Measurements from ENCODE around the gene CREB5. TPM values are rescaled to one million over a fixed set of nuclear protein-coding genes. Genes with fewer than 3 reads are reported as not detected.

The CREB5 gene, protein sequence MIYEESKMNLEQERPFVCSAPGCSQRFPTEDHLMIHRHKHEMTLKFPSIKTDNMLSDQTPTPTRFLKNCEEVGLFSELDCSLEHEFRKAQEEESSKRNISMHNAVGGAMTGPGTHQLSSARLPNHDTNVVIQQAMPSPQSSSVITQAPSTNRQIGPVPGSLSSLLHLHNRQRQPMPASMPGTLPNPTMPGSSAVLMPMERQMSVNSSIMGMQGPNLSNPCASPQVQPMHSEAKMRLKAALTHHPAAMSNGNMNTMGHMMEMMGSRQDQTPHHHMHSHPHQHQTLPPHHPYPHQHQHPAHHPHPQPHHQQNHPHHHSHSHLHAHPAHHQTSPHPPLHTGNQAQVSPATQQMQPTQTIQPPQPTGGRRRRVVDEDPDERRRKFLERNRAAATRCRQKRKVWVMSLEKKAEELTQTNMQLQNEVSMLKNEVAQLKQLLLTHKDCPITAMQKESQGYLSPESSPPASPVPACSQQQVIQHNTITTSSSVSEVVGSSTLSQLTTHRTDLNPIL
- total RNA-seq (10 to 100 TPM in 1 of 7 donors, 1 to 10 TPM in 5, under 1 TPM in 1; 0.71 to 15.0 (median 2.7) TPM), polyA plus RNA-seq (1 to 10 TPM; 1.1 to 4.3 TPM)
- long read RNA-seq, donor 1, partial matches to known transcripts: 0 of 2 reads
- long read RNA-seq, donor 1, other reads (novel, unspliced or antisense): 2 of 2 reads
- long read RNA-seq, donor 2, partial matches to known transcripts: 0 of 1 reads
- long read RNA-seq, donor 2, other reads (novel, unspliced or antisense): 0 of 1 reads
- long read RNA-seq, donor 3, partial matches to known transcripts: 0 of 1 reads
- long read RNA-seq, donor 3, other reads (novel, unspliced or antisense): 1 of 1 reads

DNA sequence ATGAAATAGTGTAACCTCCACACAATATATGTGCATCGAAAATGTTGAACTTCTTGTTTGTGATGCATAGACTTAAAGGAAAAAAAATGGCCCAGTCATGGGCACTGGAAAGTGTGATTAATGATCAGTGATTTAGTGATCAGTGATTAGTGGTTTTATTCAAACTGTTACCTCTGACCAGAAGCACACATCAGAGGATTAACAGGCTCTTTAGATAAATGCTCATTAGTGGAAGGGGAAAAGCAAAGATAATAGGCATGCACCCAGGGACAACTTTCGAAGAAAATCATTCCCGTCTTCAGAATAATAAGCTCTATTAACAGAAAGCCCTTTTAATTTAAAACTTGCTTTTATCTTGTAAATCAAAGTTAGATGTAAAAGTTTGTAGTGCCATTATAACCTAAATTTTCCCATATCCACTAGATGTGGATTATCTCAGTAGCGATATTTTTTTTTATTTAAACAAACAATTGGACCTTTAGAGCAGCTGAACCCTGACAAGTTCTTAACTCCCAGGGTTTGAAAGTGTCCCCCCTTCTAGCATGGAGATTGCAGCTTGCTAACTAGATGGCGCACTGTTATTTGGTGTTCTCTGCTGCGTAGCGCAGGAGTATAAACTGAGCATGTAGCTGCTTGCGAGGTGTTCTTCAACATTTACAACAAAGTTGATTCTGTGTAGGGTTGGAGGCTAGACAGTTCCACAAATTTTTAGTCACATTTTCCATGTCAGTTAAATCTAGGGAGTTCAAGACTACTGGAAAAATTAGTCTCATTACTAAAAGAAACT, at the start of gene CREB5:
CREB5 (plus strand) TSS at position 643 of the 787 bp plus-strand sequence. CDS start 397 bp downstream, outside the sequence.
- Histone ChIP-seq H3K36me3 (no peaks in the 10 kb centered on the region), H3K27me3 (no peaks in the 10 kb centered on the region), H3K27ac (no peak within 1 kb of the TSS), H3K4me1 (ENCODE audit: insufficient read depth) (peaks cover 7% of the 10 kb centered on the region), H3K4me3 (peak within 1 kb of the TSS; percentile 33), H3K9me3 (no peaks in the 10 kb centered on the region)
- WGBS, 3 donors: 80 to 88% (median 87%) methylated on average over 8 of the region's 8 CpGs
- DNase-seq: no peak
- intact Hi-C loops (cut with DNase I): no loop called here
- TF ChIP-seq POLR2A (IDR thresholded peaks at IDR 0.05) (no peak), EP300 (IDR thresholded peaks at IDR 0.05) (no peak)
- TF ChIP-seq, protein P1, sequence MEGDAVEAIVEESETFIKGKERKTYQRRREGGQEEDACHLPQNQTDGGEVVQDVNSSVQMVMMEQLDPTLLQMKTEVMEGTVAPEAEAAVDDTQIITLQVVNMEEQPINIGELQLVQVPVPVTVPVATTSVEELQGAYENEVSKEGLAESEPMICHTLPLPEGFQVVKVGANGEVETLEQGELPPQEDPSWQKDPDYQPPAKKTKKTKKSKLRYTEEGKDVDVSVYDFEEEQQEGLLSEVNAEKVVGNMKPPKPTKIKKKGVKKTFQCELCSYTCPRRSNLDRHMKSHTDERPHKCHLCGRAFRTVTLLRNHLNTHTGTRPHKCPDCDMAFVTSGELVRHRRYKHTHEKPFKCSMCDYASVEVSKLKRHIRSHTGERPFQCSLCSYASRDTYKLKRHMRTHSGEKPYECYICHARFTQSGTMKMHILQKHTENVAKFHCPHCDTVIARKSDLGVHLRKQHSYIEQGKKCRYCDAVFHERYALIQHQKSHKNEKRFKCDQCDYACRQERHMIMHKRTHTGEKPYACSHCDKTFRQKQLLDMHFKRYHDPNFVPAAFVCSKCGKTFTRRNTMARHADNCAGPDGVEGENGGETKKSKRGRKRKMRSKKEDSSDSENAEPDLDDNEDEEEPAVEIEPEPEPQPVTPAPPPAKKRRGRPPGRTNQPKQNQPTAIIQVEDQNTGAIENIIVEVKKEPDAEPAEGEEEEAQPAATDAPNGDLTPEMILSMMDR (IDR thresholded peaks at IDR 0.05): no peak

- no peak for DNase-seq
- H3K9me3 ChIP-seq: no peaks in the 10 kb centered on the region
Observed at GRCh38 chr7:28362812-28363211, 49.5 kb upstream of the CREB5 start.

DNA sequence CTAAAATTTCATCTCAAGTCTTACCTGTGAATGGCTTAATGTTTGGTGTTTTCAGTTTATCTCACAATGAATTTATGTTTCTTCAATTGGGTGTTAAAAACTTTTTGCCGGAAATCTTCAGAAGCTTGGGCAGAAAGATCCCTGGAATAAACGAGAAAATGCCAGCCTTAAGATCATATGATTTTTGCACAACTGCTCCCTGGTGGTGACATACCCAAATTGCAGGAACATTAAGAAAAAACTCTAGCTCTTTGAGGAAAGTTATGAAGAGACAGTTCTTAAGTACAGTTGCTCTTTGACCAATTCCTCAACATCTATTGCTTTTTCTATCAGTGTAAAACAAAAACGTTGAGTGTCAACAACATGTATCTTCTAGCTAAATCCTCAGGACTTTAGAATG, 48.2 kb upstream of the CREB5 start:
- no peak for DNase-seq
- 78 to 87% (median 83%) methylated on average over 3 of the region's 3 CpGs for WGBS, 3 donors
- Histone ChIP-seq H3K27me3 (no peaks in the 10 kb centered on the region), H3K36me3 (no peaks in the 10 kb centered on the region), H3K4me1 (ENCODE audit: insufficient read depth) (no peaks in the 10 kb centered on the region), H3K27ac (no peak overlapping the region), H3K9me3 (no peaks in the 10 kb centered on the region), H3K4me3 (no peak overlapping the region)
- intact Hi-C loops (cut with DNase I): no loop called here
- TF ChIP-seq, protein P1 (IDR thresholded peaks at IDR 0.05): no peak
- TF ChIP-seq POLR2A (IDR thresholded peaks at IDR 0.05) (no peak), EP300 (IDR thresholded peaks at IDR 0.05) (no peak)

More at GRCh38 chr7:28362812-28363211, 49.5 kb upstream of the CREB5 start:
- intact Hi-C loops (cut with DNase I): no loop called here
- peaks cover 2% of the 10 kb centered on the region for H3K4me1 ChIP-seq (ENCODE audit: insufficient read depth)
- no peaks in the 10 kb centered on the region for H3K27me3 ChIP-seq
- no peaks in the 10 kb centered on the region for H3K36me3 ChIP-seq
- no peak overlapping the region for H3K27ac ChIP-seq
- TF ChIP-seq, protein P1 (IDR thresholded peaks at IDR 0.05): no peak
- TF ChIP-seq POLR2A (IDR thresholded peaks at IDR 0.05) (no peak), EP300 (IDR thresholded peaks at IDR 0.05) (no peak)
- H3K4me3 ChIP-seq: no peak overlapping the region

DNA sequence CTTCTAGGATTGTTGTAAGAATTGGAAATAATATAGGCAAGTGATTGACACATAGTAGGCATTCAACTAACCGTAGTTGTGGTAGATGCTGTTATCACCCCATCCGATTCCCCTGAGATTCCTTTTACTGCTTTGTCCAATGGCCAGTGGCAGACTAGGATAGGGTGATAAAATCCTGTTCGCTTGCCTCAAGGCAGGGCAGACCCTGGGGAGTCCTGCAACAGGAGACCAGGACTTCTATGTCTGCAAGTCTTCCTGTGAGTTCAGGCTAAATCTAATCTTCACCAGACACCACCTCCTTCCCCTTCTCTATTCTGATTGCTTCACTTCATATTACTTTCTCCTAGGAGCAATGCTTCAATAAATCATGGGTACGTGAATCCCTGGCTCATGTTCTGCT, 42.8 kb upstream of the CREB5 start:
- WGBS, 3 donors: 68 to 83% (median 72%) methylated on average over 4 of the region's 4 CpGs
- Histone ChIP-seq H3K27ac (no peak overlapping the region), H3K27me3 (no peaks in the 10 kb centered on the region), H3K9me3 (no peaks in the 10 kb centered on the region), H3K4me3 (no peak overlapping the region), H3K36me3 (no peaks in the 10 kb centered on the region), H3K4me1 (ENCODE audit: insufficient read depth) (no peaks in the 10 kb centered on the region)
- intact Hi-C loops (cut with DNase I): no loop called here
- TF ChIP-seq EP300 (IDR thresholded peaks at IDR 0.05) (no peak), POLR2A (IDR thresholded peaks at IDR 0.05) (no peak)
- TF ChIP-seq, protein P1 (IDR thresholded peaks at IDR 0.05): no peak
- no peak for DNase-seq

All from ovary (tissue), 10 donors.